IPS DF 6.9 (cell line): ENCODE data around the gene SAP130.

Experiments
- DNase-seq: peaks from one replicate; pipeline ENCODE4 v3.0.0-alpha.2; 2013; ENCODE audit warnings: low read depth, low spot score
- H3K27ac ChIP-seq: one replicate; pipeline ENCODE4 v1.5.1; 2013; ENCODE audit warnings: low read length, control low read depth
- H3K27me3 ChIP-seq: 2 replicates; pipeline ENCODE4 v1.6.1; 2013; ENCODE audit warnings: mild to moderate bottlenecking, low read length; ENCODE audit not compliant: control insufficient read depth, insufficient read depth
- H3K36me3 ChIP-seq: 2 replicates; pipeline ENCODE4 v1.6.1; 2013; ENCODE audit warnings: low read length; ENCODE audit not compliant: control insufficient read depth, insufficient read depth
- H3K4me1 ChIP-seq: 2 replicates; pipeline ENCODE4 v1.6.1; 2013; ENCODE audit warnings: low read length; ENCODE audit not compliant: control insufficient read depth, insufficient read depth
- H3K4me3 ChIP-seq: 2 replicates; pipeline ENCODE4 v1.5.1; 2013; ENCODE audit warnings: mild to moderate bottlenecking, low read length
- H3K9me3 ChIP-seq: 2 replicates; pipeline ENCODE4 v1.6.1; 2013; ENCODE audit warnings: low read length, inconsistent platforms; ENCODE audit not compliant: control insufficient read depth, insufficient read depth
- WGBS: extraction: QIAGEN DNeasy Blood & Tissue Kit; methylation state at CpG from one replicate; pipeline ENCODE4 v1.1.7; 2013; ENCODE audit warnings: mixed read lengths, missing lambda C conversion rate; ENCODE audit not compliant: insufficient read length, insufficient coverage; 5-methylcytosine and 5-hydroxymethylcytosine counted together

The SAP130 gene

DNA sequence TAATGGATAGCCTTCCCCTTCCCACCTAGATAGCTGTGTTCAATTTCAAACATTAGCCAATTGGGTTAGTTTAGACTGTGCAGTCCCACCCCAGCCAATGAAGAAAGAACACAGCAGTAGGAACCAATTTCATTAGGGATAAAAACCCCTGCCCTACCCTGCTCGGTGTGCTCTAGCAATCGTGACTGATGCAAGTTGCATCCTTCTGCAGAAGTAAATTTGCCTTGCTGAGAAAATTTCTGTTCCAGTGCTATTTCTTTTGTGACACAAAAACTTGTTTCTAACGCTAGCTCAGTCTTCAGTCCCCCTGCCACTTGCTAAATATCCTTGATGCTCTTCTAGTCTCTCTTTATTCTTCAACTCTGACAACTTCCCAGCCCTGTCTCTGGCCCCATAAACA, 15.2 kb upstream of the SAP130 start:
- no peaks in the 10 kb centered on the region for H3K36me3 ChIP-seq
- H3K27ac ChIP-seq: no peak overlapping the region
- H3K27me3 ChIP-seq: no peaks in the 10 kb centered on the region
- no peak overlapping the region for H3K4me3 ChIP-seq
- DNase-seq: no peak
- no peaks in the 10 kb centered on the region for H3K4me1 ChIP-seq
- no CpG with 5 or more reads among the region's 3 CpGs for WGBS
- H3K9me3 ChIP-seq: peaks cover 2% of the 10 kb centered on the region; the same call in 1 of the 2 replicates

DNA sequence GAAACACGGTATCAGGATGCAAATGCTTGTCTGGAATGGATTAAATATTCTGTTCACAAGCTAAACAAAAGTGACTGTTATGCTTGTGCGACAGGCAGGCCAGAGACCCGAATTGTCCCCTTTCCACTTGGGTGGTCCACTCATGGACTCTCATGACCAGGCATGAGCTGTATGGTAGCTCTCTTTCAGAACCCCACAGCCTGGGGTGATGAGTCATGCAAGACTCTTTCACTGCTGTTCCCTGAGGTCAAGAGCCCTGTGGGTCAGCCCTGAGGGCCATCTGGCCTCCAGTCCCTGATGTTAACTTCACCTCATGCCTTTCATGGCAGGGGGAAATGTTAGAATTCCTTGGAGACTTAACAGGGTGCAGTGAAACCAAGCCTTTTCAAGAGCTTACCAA, 13.7 kb upstream of the SAP130 start:
- no peak overlapping the region for H3K27ac ChIP-seq
- H3K36me3 ChIP-seq: no peaks in the 10 kb centered on the region
- H3K9me3 ChIP-seq: peaks cover 7% of the 10 kb centered on the region
- no peak overlapping the region for H3K4me3 ChIP-seq
- DNase-seq: no peak
- no CpG with 5 or more reads among the region's 3 CpGs for WGBS
- H3K4me1 ChIP-seq: no peaks in the 10 kb centered on the region
- H3K27me3 ChIP-seq: no peaks in the 10 kb centered on the region

DNA sequence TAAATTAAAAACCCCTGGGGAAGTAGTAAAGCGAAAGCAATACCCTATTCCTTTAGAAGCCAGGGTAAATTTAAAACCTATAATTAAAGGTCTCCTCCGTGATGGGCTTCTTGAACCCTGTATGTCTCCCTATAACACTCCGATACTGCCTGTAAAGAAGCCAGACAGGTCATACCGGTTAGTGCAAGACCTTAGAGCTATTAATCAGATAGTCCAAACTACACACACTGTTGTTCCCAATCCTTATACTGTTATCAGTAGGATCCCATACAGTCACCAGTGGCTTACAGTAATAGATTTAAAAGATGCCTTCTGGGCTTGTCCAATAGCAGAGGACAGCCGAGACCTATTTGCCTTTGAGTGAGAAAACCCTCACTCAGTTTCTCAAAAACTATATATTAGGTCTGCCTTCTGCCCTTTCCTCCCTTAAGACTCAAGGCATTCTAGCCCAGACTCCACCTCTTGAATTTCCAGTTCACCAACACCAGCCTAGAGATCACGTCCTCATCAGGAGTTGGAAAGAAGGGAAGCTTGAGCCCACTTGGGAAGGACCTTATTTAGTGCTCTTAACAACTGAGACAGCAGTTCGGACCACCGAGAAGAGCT, 12.4 kb upstream of the SAP130 start:
- Histone ChIP-seq H3K36me3 (no peaks in the 10 kb centered on the region), H3K27ac (no peak overlapping the region), H3K9me3 (peaks cover 7% of the 10 kb centered on the region), H3K4me1 (no peaks in the 10 kb centered on the region), H3K27me3 (no peaks in the 10 kb centered on the region), H3K4me3 (no peak overlapping the region)
- DNase-seq: no peak
- no CpG with 5 or more reads among the region's 8 CpGs for WGBS

DNA sequence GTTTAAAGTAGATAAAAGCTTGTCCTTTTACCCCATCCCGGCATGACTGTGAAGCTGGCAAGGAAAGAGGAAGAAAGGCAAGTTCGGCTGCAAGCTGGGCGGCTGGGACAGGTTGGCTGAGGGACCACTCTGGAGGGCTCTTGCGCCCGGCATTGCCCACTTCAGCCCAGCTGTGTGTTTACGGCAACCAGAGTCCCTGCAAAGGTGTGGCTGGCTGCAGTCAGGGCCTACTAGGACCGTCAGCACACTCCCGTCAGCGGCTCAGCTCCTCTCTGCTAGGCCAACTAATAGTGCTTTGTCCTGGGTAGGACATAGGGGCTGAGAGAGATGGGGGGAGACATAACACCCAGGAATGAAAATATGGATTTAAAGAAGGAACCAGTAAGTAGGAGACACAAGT, 11.7 kb upstream of the SAP130 start:
- WGBS: no CpG with 5 or more reads among the region's 9 CpGs

DNA sequence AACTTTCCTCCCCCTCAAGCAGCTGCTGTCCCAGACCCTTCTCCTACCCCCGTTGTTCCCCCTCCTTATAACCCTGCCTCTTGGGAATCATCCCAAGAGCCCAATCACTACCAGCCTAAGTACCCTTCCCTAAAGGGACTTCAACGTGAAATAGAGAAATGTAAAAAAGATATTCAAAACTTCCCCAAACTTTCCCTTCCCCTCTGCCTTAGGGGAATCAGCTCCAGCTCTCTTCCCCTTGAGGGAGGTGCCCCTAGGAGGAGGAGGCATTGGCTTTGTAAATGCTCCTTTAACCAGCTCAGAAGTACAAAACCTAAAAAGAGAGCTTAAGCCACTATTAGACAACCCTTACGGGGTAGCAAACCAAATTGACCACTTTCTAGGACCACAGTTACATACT, 10.6 kb upstream of the SAP130 start:
- Histone ChIP-seq H3K36me3 (no peaks in the 10 kb centered on the region), H3K9me3 (peaks cover 7% of the 10 kb centered on the region), H3K27ac (no peak overlapping the region), H3K4me3 (no peak overlapping the region), H3K4me1 (no peaks in the 10 kb centered on the region), H3K27me3 (no peaks in the 10 kb centered on the region)
- no CpG with 5 or more reads among the region's 3 CpGs for whole genome bisulfite sequencing
- no peak for DNase-seq

More for the DNA sequence above, 11.7 kb upstream of the SAP130 start:
- Histone ChIP-seq H3K4me3 (no peak overlapping the region), H3K27ac (no peak overlapping the region), H3K9me3 (peaks cover 7% of the 10 kb centered on the region), H3K27me3 (no peaks in the 10 kb centered on the region), H3K4me1 (no peaks in the 10 kb centered on the region), H3K36me3 (no peaks in the 10 kb centered on the region)
- DNase-seq: no peak

DNA sequence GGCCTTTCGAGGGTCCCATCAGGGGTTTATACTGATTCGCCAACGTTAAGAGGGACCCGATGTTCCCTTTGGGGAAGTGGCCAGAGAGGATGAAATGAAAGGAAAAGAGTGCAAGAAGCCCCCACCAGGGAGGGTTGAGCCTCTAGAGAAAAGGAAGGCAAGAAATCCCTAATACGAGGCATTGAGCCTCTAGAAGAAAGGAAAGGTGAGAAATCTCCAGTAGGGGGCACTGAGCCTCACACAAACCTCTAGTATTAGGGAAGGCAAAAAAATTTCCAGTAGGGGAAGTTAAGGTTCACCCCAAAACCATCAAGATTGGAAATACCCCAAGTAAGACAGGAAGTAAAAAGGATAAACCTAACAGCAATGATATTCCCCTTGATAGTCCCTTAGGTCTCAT, 9.8 kb upstream of the SAP130 start:
- Histone ChIP-seq H3K27me3 (no peaks in the 10 kb centered on the region), H3K9me3 (peaks cover 4% of the 10 kb centered on the region)
- WGBS: no CpG with 5 or more reads among the region's 5 CpGs

DNA sequence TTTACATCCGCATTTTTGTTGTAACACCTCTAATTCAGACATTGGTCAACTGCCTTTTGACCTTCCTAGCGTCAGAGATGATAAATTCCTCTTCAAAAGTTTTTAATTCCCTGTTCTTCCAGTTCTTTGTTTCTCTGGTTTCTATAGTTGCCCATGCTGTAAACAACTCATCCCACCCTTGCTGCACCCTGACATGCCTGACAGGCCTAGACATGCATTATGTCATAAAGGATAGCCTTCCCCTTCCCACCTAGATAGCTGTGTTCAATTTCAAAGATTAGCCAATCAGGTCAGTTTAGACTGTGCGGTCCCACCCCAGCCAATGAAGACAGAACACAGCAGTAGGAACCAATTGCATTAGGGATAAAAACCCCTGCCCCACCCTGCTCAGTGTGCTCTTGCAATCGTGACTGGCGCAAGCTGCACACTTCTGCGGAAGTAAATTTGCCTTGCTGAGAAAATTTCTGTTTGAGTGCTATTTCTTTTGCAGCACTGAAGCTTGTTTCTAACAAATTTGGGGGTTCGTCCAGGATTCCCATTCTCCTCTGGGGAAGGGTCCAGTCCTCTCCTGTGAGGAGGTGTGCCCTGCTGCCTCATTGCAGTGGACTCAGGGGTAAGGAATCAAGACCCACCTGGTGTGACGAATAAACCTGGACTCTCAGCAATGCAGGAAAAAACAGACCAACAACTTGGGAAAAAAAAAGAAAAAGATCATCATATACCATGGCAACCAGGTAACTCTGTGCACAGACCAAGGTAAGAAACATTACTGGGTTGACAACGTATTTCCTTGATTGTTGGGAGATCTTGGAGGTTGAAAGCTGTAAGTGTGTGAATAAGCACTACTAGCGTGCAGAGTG, 9.1 kb upstream of the SAP130 start:
- no peak for DNase-seq
- H3K27ac ChIP-seq: no peak overlapping the region
- no CpG with 5 or more reads among the region's 10 CpGs for WGBS
- H3K4me1 ChIP-seq: no peaks in the 10 kb centered on the region
- no peaks in the 10 kb centered on the region for H3K36me3 ChIP-seq
- H3K9me3 ChIP-seq: peaks cover 4% of the 10 kb centered on the region
- H3K27me3 ChIP-seq: no peaks in the 10 kb centered on the region
- no peak overlapping the region for H3K4me3 ChIP-seq

More for the DNA sequence above, 9.8 kb upstream of the SAP130 start:
- no peak overlapping the region for H3K27ac ChIP-seq
- H3K4me3 ChIP-seq: no peak overlapping the region
- no peak for DNase-seq
- no peaks in the 10 kb centered on the region for H3K36me3 ChIP-seq
- no peaks in the 10 kb centered on the region for H3K4me1 ChIP-seq

DNA sequence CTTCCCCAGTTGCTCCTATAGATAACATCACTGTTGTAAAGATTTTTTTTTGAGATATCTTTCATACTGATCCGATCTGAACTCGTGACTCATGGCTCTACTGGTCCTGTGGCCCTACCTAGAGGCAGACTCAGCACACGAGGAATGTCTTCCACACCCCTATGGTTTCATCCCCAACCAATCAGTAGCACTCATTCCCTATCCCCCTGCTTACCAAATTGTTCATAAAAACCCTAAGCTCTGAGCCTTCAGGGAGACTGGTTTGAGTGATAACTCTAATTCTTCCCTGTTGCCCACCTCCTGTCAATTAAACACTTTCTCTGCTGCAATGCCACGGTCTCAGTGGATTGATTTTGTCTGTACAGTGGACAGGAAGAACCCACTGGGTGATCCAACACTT, 4.2 kb upstream of the SAP130 start:
- H3K9me3 ChIP-seq: peaks cover 4% of the 10 kb centered on the region
- no peaks in the 10 kb centered on the region for H3K27me3 ChIP-seq
- H3K4me3 ChIP-seq: no peak overlapping the region
- H3K36me3 ChIP-seq: no peaks in the 10 kb centered on the region
- DNase-seq: no peak
- H3K4me1 ChIP-seq: no peaks in the 10 kb centered on the region
- no CpG with 5 or more reads among the region's 4 CpGs for WGBS
- H3K27ac ChIP-seq: no peak overlapping the region

DNA sequence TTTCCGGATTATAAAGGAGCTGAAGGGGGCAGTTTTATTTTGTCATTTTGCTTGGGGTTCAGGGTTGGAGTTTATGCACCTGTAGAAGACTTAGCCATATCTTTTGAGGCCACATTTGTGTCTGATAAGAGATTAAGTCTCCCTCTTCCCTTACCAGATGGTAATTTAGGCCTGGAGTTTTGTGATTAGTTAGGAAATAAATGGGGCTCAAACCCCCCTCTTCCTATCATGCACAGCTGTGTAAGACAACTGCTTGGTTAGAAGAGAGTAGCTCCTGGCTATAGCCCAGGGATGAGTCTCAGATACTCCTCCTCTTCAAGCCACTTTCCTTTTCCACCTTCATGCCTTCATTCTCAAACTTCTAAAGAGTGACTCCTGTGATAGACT, 802 bp upstream of the SAP130 start:
- Histone ChIP-seq H3K27me3 (no peaks in the 10 kb centered on the region), H3K4me3 (peak overlapping the region; percentile 84; the same call in 1 of the 2 replicates), H3K27ac (no peak overlapping the region), H3K36me3 (no peaks in the 10 kb centered on the region), H3K4me1 (no peaks in the 10 kb centered on the region), H3K9me3 (no peaks in the 10 kb centered on the region)
- no CpG with 5 or more reads among the region's 1 CpG for WGBS
- DNase-seq: no peak

DNA sequence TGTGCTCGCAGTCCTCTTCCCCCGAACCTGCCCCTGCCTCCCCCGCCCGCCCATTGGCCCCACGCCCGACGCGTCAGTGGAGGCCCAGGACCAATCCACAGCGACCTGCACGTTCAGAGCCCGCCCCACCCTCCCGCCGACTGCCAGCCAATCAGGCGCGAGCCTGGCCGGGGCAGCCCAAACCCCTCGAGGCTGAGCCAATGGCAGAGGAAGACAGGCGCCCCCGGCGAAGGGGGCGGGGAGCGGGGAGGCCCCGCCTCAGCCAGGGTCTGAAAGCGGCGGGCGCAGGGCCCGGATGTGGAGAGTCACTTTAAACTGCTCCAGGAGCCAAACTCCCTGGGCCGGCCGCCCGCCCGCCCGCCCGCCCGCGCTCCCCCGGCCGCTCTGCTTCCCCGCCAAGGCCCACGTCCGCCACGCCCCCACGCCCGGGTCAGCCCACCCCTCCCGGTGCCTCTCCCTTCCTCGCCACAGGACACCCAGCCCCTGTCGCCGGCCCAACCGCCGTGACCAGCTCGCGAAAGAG, 520 bp downstream of the SAP130 start:
- peak overlapping the region; percentile 84 for H3K4me3 ChIP-seq
- H3K36me3 ChIP-seq: no peaks in the 10 kb centered on the region; the same call in 1 of the 2 replicates
- WGBS: no CpG with 5 or more reads among the region's 51 CpGs
- no peaks in the 10 kb centered on the region for H3K27me3 ChIP-seq
- no peaks in the 10 kb centered on the region for H3K9me3 ChIP-seq
- DNase-seq: peak; percentile 91
- H3K4me1 ChIP-seq: no peaks in the 10 kb centered on the region
- no peak overlapping the region for H3K27ac ChIP-seq
